ENCODE measurements around the gene FOCAD.

FOCAD gene

DNA sequence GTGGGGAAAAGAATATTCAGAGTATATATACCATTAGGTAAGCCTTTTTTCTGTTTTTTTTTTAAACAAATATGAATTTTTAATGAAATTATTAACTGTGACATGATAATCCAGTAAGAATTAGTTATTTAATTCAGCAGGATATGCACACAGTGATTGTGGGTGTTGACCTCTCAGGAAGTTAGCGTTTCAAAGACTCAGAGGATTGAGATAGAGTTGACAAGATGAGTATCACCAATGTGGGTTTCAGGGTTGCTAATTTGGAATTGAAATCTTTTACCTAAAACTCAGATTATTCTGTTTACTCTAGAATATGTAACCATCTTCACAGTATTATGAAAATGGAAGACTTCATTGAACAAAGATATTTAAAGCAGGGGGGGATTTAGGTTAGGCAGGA is 56.2 kb downstream of the FOCAD start:
- DNase-seq, result no peak

DNA sequence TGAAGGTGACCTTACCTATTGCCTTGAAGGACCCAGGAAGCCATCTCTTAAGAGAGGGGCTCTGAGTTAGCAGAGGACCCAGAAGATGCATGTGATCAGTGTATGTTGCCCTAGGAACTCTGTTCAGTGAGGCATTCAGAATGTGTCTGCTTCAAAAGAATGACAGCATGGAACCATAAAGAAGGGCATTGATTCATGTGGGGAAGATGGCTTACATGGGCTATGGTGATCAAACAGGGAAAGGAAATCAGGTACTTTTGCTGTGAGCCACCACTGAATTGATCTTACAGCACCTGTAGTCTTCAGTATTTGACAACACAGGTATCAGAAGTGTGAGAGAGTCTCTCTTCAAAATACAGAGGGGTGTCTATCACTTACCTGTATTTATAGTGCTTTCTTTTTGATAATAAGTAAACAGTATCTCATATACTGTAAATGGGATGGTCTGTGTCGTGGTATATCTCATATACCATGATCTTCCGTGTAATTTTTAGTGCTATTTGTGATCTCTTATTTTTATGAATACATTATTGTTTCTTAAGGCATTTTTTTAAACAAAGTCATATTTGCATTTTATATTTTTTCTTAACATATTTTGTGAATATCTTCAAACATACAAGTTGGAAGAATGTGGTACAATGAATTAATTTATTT is 57.0 kb downstream of the FOCAD start:
- no peak for DNase-seq

DNA sequence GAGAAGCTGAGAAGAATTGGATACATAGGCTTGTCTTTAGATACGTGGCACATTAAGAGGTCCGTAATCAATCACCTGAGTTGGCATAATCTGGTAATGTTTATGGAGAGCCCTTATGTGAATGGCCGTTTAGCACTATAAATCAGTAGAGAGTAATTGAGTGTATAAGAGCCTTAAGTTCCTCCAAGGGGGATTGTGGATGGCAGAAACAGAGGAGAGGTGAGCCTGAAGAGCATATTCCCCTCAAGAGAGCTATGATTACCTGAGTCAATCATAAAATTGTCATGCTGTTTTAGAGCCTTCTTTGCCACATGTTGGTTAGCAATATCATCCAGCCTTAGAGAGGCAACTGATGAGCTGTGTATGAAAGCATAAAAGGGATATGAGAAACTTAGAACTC is 58.8 kb downstream of the FOCAD start:
- DNase-seq, result no peak

DNA sequence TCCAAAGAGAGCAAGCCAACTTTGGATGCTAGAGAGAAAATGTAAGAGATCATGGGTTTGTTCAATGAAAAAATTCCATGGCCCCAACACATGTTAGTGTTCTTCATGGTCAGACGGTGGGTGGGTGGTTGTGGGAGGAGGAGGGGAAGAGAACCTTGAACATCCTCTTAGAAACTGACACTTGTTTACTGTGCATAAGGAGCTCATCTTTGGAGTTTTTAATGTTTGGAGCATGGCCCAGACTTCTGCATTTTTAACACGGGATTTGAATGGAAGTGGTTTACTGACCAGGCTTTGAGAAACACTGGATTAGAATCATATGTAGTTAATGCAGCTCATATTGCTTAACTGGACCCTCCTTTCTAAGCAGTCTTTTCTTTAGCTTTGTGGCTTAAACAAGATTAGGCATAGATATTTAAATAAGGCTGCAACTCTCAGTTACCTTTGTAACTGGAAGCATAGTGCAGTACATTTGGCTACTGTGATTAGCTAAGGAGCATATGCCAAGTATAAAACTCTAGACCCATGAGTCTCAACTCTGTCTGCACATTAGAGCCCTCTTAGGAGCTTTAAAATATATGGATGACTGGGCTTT is 60.1 kb downstream of the FOCAD start:
- no peak for DNase-seq

DNA sequence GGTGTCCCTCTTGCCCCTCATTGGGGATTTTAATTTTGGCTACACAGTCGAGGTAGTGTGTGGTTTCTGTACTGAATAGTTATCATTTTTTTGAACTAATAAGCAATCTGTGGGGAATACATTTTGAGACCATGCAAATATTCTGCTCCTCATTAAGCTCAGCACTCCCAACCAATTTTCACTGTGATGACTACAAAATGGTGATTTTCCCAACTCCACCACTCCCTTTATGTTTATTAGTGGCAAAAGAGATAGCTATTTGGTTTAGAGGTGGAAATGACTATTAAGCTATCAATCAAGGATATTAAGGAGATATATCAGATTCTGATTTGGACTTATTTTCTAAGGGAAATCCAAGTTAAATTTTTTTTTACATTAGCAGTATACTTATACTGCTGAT is 62.9 kb downstream of the FOCAD start:
- no peak for DNase-seq

DNA sequence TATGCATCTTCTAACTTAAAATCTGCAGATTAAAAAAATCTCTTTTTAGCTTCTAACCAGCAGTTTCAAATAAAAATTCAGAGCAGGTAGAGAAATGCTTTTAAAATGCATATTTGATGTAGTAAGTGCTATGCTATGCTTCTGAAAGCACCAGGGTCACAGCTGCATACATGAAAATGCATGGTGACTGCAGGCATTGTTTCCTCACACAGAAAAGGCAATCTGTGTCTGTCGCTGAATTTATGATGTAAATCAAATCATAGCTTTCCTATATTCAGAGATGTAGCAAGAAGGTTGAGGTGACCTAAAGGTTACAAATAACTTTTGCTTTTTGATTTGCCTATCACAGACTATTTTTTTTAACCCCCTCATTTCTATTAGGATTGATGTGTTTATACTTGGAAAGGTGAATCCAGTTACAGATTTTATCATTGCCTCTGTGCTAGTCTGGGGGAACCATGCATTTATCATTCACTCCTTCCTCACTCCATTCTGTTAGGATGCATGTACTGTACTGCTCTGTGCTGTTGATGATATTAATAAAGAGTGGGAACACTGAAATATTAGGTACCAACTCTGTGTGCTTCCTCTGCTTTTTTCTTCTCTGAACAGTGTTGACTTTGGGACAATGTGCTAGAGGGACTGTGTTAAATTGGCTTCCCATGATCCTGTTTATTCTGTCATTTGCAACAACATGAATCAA is 65.6 kb downstream of the FOCAD start:
- no peak for DNase-seq

DNA sequence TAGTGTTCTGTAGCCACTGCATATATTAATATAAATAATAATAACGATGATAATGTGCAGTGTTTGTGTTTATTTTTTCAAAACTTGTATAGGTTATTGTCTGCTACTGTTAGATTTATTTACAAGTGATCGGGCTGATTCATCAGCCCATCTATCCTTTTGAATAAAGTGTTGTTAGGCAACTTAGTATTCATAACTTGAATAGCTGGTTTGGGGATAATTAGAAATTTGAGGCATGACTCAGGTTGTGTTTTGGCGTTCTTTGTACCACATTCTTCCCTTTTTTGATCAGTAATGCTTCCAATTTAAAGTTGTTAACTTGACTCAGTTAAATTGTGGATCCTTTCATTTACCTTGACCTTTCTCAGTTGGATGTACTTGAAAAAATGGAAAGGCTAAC is 69.7 kb downstream of the FOCAD start:
- DNase-seq, result no peak

DNA sequence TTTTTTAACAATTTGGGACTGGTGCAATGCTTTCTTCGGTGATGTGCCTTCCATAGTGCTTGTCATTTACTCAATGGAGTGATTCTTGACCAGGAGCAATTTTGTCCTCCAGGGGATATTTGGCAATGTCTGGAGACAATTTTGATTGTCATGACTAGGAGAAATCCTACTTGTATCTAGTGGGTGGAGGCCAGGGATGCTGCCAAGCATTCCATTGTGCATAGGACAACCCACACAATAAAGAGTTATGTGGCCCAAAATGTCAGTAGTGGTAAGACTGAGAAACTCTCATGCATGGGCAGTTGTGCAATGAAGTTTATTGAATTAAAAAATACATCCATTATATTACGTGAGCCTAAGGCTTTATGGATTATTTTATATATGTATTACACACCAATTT is 70.5 kb downstream of the FOCAD start:
- DNase-seq, result no peak

DNA sequence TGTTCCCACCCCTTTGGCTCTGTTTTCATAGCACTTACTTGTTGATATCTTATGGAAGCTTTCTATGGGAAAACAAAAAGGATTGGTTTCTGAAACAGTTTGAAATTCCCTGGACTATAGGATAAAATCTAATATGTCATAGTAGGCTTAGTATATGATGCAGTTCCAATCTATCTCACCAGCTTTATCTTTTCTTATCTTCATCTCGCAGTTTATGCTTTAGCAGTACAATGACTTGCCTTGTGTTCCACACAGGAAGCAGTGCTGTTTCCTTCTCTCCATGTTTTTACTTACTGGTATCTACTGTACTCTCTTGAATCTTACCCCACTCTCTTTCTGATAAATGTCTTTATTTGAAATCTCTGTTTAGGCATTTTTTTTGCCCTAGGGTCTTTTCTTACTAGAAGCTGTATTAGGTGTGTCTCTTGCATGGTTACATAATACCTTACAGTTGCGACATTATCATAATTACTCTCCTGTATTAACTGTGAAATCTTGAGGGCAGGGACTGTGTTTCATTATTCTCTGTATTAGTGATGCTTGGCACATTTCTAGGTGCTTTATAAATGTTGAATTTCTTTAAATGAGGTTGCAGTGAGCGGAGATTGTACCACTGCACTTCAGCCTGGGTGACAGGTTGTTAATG is 76.3 kb downstream of the FOCAD start:
- no peak for DNase-seq

DNA sequence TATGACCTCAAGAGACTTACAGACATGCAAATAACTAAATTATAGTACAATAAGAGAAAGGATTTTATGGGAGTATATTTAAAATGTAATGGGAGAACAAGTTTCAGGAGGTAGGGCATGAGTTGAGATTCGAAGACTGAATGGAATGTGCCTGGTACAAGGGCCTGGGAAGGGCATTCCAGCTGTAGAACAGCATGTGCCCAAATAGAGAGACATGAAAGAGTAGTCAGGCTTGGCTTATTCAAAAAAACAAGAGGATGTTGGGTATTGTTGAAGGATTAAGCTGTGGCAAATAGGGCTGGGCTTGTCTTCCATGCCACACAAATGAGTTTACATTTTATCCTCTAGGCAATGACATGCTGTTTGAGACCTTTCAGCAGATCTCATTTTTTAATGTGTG is 86.9 kb downstream of the FOCAD start:
- no peak for DNase-seq

DNA sequence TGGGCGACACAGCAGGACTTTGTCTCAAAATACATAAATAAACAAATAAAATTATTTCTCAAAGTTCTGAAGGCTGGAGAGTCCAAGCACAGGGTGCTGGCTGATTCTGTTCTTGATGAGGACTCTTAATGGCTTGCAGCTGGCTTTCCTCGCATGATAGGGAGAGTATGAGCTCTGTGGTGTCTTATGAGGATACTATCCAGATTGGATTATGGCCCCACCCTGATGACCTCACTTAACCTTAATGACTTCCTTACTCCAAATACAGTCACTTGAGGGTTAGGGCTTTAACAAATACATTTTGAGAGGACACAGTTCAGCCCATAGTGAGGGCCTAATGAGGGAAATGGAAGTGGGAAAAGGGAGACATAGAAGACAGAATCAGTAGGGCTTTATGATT is 87.7 kb downstream of the FOCAD start:
- DNase-seq, result no peak

DNA sequence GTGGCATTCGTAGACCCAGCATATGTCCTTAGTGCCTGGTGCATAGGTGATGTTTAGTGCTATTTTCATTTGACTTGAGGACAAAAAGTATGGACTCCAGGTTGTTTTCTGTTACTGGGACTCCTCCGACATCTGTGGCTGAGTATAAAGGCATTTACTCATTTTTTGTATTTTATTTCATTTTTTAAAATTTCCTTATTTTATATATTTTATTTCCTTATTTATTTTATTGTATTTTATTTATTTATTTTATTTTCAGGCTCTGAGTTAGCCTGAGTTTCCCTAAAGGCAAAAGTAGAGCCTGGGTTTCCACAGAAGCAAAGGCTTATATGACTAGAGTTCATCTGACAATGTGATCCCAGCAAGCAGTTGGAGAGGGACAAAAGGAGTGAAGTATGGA is 91.6 kb downstream of the FOCAD start:
- DNase-seq, result no peak

DNA sequence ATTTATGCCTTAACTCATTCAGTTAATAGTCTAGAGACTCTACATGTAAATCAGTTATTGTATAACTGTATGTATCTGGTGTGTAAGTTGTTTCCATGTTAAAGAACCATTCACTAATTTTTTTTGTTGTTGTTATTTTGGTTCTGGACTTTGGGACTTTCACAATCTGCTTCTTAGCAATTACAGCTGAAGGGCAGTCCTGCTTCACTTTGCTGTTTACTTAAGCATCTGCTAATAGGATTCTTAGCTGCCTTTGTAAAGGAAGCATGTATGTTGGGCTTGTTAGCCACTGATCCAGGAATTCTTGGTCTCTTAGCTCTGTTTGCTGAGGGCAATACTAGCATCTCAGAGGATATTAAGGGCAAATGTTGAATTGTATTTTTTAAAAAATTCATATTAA is 97.0 kb downstream of the FOCAD start:
- DNase-seq, result no peak

DNA sequence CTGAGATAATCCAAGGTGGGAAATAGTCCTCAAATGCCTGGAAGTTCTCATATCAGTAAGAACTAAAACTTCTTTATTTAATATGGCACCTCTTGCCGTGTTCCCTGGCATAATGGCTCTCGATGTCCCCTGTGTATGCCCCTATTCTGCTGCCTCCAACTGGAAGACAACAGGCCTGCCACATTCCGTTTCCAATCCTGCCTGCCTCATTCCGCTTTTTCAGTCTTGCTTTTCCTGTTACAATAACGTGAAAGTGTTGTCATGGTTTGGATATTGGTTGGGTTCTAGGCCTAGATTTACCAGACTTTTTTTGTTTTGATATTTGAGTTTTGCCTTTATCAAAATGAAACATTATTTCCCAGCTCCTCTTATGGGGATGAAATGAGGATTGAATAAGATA is 98.2 kb downstream of the FOCAD start:
- DNase-seq, result no peak

DNA sequence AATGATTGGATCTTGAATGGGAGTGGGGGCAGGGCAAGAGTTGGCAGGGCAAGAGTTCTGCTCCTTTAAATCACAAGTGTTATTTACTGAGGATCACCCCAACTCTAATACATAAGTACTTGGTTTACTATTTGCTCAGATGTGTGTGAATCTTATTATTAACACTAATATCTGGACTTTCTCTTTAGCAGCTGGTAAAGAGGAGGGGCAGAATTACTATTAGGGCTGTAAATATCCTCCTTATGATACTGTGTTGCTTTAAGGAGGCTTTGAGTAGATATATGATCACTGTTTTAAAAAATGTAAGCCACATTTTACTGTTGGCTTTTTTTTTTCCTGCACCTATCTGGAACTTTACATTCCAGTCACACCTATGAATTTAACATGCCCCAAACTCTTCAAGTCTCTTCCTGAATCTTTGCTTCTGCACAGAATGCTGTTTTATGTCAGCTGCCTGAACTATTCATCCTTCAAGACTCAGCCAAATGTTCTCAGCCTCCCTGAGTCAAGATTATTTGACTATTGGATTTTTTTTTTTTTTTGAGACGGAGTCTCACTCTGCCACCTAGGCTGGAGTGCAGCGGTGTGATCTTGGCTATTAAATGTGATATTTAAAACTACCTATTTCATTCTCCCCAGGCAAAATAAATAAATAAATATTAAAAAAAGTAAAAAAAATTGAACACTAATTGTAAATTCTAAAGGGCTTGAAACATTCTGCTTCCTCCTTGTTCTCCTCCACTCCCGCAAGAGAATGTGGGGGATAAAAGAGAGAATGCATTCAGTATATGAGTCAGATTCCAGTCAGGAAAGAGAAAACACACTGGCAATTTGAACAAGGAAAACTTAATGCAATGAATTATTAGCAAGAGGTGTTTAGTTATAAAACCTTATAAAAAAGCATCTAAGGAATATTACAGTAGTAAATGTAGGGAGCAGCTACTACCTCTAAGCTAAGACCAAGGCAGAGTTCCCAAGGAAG is 99.3 kb downstream of the FOCAD start:
- no peak for DNase-seq

DNA sequence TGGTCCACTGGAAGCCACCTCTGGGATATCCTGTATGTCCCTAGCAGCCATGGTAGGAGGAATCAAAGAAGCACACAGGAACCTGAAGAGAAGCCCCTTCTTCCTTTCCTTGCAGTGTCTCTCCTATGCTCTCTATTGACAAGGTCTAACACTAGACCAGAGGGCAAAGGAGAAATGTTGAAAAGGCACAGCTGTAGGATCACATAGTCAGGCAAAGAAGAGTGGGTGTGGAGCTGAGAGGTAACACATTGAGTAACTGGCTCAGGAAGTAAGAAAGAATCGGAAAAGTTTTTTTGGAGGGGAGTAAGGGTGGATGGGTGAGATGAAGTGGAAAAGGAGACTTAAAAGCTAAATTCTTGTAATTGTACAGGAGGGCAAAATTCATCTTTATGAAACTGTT is 100.1 kb downstream of the FOCAD start:
- DNase-seq, result no peak

DNA sequence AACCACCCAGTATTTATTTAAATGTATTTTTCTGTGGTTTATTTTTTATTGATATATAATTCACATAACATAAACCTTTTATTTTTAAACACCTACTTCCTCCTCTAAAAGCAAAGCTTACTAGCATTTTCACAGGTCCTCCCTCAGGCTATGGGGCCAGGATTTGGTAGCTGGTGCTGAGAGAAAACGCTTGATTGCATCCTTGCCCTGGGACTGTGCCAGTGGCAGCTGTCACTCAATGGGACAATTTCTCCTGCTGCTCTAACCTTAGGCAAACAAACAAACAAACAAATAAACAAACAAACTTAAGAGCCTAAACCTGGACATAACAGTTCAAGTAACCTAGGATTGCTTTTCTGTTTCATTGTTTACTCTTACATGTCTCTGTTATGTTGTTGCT is 102.7 kb downstream of the FOCAD start:
- DNase-seq, result peak in 1 of 14 donors; percentile 11

DNA sequence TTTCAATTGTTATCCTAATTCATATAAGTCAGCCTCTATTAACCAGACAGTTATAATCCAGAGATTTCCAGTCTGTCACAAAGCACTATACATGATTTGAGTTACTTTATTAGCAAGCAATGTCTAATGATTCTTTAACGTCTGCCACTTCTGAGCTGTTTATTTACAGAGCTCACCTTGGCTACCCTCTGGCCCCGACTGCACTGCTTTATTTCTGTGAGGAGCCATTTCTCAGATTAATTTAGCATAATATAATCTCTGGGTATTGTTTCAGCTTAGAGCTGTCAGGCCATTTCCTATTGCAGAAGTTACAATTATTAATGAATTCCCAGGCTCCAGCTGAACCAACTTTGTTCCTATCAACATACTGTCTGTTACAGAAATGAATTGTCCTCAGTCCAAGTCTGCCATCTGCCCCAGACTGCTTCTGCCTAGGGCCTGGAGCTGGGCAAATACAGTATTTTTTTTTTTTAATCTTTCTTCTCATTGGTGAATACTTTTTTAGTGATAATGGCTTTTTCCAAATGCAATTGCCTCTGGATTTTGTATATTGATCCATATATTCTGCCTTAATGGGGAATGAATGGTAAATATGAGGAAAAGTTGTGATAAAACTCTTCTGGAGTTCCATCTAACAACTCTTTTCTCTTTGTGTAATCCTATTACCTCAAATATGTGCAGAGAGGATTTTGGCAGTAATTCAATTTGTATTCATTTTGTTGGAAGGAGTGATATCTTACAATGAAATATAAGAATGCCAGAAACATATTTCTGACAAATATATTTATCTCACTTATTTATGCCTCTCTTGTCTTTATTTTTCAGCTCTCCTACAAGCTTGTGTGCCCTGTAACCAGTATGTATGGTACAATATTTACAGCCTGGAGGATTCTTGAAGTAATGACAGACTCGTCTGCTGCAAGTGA is 104.7 kb downstream of the FOCAD start:
- peak in 1 of 14 donors; percentile 67 for DNase-seq

DNA sequence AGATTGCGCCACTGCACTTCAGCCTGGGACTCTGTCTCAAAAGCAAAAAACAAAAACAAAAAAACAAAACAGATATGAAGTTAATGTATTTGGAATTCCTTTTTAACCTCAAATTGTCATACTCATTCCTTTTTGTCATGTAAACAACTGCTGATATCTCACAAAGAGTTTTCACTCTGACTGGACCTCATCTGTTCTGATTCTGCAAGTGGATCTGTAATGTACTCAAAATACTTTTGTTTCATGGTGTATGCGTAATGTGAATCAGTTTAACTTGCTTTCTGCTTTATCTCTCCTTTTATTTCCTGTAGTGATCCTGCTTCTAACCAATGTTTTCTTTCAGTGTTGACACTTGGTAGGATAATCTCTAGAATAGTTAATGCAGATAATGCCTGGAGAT is 106.7 kb downstream of the FOCAD start:
- DNase-seq, result no peak

DNA sequence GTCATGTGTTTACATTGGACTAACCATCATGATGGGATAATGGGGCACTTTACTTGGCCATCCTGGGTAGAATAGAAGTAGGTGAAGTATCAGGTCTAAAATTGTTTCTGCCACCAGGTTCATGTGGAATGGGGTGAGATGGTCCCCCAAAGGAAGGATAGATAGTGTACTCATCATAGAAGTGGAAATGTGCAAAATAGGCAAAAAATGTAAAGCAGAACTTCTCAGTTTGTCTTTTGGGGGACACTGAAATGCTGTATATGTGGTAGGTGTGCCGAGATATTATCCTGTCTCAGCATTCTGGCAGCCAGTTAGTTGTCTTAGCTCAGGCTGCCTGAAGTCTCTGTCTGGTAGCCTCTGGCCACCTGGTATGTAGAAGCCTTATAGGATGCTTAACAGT is 107.6 kb downstream of the FOCAD start:
- no peak for DNase-seq
